HEK293 (cell line): ENCODE measurements around the gene ANO6.
A peak's percentile ranks its signal among the peaks of the same experiment; 100 is the strongest.

ENCODE experiments used
- CTCF ChIA-PET: fragments of 350-600 bp; formaldehyde crosslinking; extraction: SDS; loops from one replicate; lab custom pipeline; 2021; ENCODE audit warnings: antibody characterized with exemption; lab: Yijun Ruan, JAX
- POLR2A ChIA-PET: fragments of 300-600 bp; formaldehyde crosslinking; extraction: SDS; loops from one replicate; lab custom pipeline; 2020; ENCODE audit warnings: antibody characterized with exemption, inconsistent platforms; lab: Yijun Ruan, JAX
- H3K27ac ChIP-seq: fragments of 200-500 bp; sonication (Bioruptor generic); 2 replicates; pipeline ENCODE4 v1.5.1; 2014; ENCODE audit warnings: low read depth, low read length, control low read depth, inconsistent platforms; ENCODE audit errors: extremely low read depth
- H3K36me3 ChIP-seq, 2 experiments: fragments of 200-500 bp in 1 of 2; sonication (Bioruptor generic) in 1 of 2; 1 replicate in 1 of 2; 2 replicates in 1 of 2; pipeline ENCODE4 v1.5.1; 2014 to 2017; ENCODE audit warnings: inconsistent platforms in 2 of 2, low read length in 2 of 2; ENCODE audit not compliant: control insufficient read depth in 2 of 2, insufficient read depth in 1 of 2
- H3K4me1 ChIP-seq: fragments of 200-500 bp; sonication (Bioruptor generic); 2 replicates; pipeline ENCODE4 v1.5.1; 2014; ENCODE audit warnings: mild to moderate bottlenecking, low read length, inconsistent platforms; ENCODE audit not compliant: control insufficient read depth, insufficient read depth
- H3K4me3 ChIP-seq: 2 replicates; pipeline ENCODE4 v1.5.1; 2011; ENCODE audit warnings: low read depth, mild to moderate bottlenecking, control low read depth, low read length, moderate library complexity
- H3K9me3 ChIP-seq: fragments of 200-500 bp; sonication (Bioruptor generic); 2 replicates; pipeline ENCODE4 v1.5.1; 2014; ENCODE audit warnings: low read depth, low read length, inconsistent platforms; ENCODE audit not compliant: control insufficient read depth, insufficient read depth
- SETDB1 ChIP-seq: IDR thresholded peaks from one replicate; pipeline ENCODE4 v1.6.1; 2017; ENCODE audit warnings: mild to moderate bottlenecking, low read length, moderate library complexity, mixed read lengths; ENCODE audit not compliant: insufficient read length
- TCF7L2 ChIP-seq: IDR thresholded peaks from 2 replicates; pipeline ENCODE4 v1.6.1; 2011; ENCODE audit warnings: low read depth, mild to moderate bottlenecking, inconsistent platforms, low read length, moderate library complexity, borderline replicate concordance
- ZFHX2 ChIP-seq: fragments of 450-650 bp; formaldehyde crosslinking; conservative IDR thresholded peaks from 2 replicates; pipeline ENCODE4 v1.5.1; 2016; ENCODE audit warnings: missing biosample characterization, missing genetic modification characterization
- ZNF140 ChIP-seq: fragments of 450-650 bp; formaldehyde crosslinking; IDR thresholded peaks from 2 replicates; pipeline ENCODE4 v1.5.1; 2016; ENCODE audit warnings: missing biosample characterization, missing genetic modification characterization
- ZNF16 ChIP-seq: fragments of 450-650 bp; formaldehyde crosslinking; IDR thresholded peaks from 2 replicates; pipeline ENCODE4 v1.5.1; 2016; ENCODE audit warnings: low read depth, missing biosample characterization, missing genetic modification characterization
- ZNF274 ChIP-seq, 2 experiments: fragments of 200-500 bp in 1 of 2; fragments of 450-650 bp in 1 of 2; sonication (Bioruptor generic) in 1 of 2; formaldehyde crosslinking in 1 of 2; IDR thresholded peaks; 2 replicates each; pipeline versions ENCODE4 v1.5.1 to v1.6.1; 2014 to 2016; ENCODE audit warnings: borderline replicate concordance in 1 of 2, inconsistent platforms in 1 of 2, low read length in 1 of 2, missing biosample characterization in 1 of 2, missing genetic modification characterization in 1 of 2
- ZNF37A ChIP-seq: fragments of 450-650 bp; IDR thresholded peaks from 2 replicates; pipeline ENCODE4 v1.5.1; 2018; ENCODE audit warnings: missing biosample characterization, missing genetic modification characterization
- ZNF394 ChIP-seq: fragments of 450-650 bp; formaldehyde crosslinking; IDR thresholded peaks from 2 replicates; pipeline ENCODE4 v1.5.1; 2016; ENCODE audit warnings: missing biosample characterization, missing genetic modification characterization, mild to moderate bottlenecking, moderate library complexity, borderline replicate concordance
- ZNF416 ChIP-seq: fragments of 450-650 bp; formaldehyde crosslinking; IDR thresholded peaks from 2 replicates; pipeline ENCODE4 v1.5.1; 2016; ENCODE audit warnings: missing biosample characterization, missing genetic modification characterization
- ZNF561 ChIP-seq: fragments of 450-650 bp; IDR thresholded peaks from 2 replicates; pipeline ENCODE4 v1.5.1; 2018; ENCODE audit warnings: missing biosample characterization, missing genetic modification characterization, borderline replicate concordance
- ZNF792 ChIP-seq: fragments of 450-650 bp; formaldehyde crosslinking; IDR thresholded peaks from 2 replicates; pipeline ENCODE4 v1.5.1; 2016; ENCODE audit warnings: missing biosample characterization, missing genetic modification characterization
- ZNF837 ChIP-seq: fragments of 450-650 bp; formaldehyde crosslinking; IDR thresholded peaks from 2 replicates; pipeline ENCODE4 v1.5.1; 2016; ENCODE audit warnings: missing biosample characterization, missing genetic modification characterization
- TF ChIP-seq, protein P1 (sequence below): fragments of 450-650 bp; formaldehyde crosslinking; IDR thresholded peaks from 2 replicates; pipeline ENCODE4 v1.5.1; 2016; ENCODE audit warnings: missing biosample characterization, missing genetic modification characterization, low read depth
- TF ChIP-seq, protein P2 (sequence below): fragments of 450-650 bp; formaldehyde crosslinking; IDR thresholded peaks from 2 replicates; pipeline ENCODE4; 2016; ENCODE audit warnings: missing biosample characterization, missing genetic modification characterization
- TF ChIP-seq, protein P3 (sequence below): fragments of 450-650 bp; formaldehyde crosslinking; IDR thresholded peaks from 2 replicates; pipeline ENCODE4 v1.5.1; 2016; ENCODE audit warnings: missing biosample characterization, missing genetic modification characterization
- TF ChIP-seq, protein P4 (sequence below): fragments of 450-650 bp; formaldehyde crosslinking; IDR thresholded peaks from 2 replicates; pipeline ENCODE4 v1.5.1; 2017; ENCODE audit warnings: missing biosample characterization, missing genetic modification characterization
- TF ChIP-seq, protein P5 (sequence below): fragments of 450-650 bp; IDR thresholded peaks from 2 replicates; pipeline ENCODE4 v1.5.1; 2018; ENCODE audit warnings: missing biosample characterization, mild to moderate bottlenecking, missing genetic modification characterization

Gene ANO6

DNA sequence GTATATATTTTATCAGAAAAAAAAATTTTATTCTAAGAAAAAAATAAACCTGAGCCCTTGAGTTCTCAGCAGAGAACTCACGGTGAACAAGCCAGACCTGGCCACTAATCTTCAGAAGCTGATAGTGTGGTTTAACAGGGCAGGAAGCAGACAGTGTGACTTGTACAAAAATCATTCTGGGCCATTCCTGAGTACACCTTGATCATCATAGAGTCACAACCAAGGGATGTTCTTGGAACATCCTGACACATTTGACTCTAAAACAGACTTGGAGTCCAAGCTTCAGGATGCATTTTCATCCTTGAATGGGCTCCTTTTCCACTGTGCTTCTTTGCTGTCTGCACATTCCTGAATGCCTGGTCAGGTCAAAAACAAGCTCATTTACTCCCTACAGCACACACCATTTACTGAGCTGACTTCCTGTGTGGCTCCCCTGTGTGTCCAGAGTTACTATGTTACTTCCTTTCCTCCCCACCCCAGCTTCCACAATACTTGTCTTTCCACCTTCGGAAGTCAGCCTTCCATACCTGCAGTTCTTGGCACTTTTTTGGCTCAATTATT lies 112.0 kb downstream of the ANO6 start:
- Histone ChIP-seq H3K4me3 (no peak overlapping the region), H3K27ac (no peak overlapping the region), H3K9me3 (no peaks in the 10 kb centered on the region), H3K4me1 (no peaks in the 10 kb centered on the region), H3K36me3 (peaks cover 0 to 3% of the 10 kb centered on the region in 2 experiments; a peak in 1 of 3 replicates)
- TF ChIP-seq ZNF274 (IDR thresholded peaks at IDR 0.05; ENCODE audit: low read length) = no peak
- peak; percentile 79; the same call in 1 of the 2 replicates for TF ChIP-seq ZNF274 (tag by site-specific recombination; IDR thresholded peaks at IDR 0.05; ENCODE audit: borderline replicate concordance)
- TF ChIP-seq ZNF140 (tag by site-specific recombination) = no peak
- POLR2A ChIA-PET = interaction anchor here (0.5 kb wide), 1 partner anchor 1490 kb away, joined by 5 read pairs; no protein-coding TSS in a partner anchor
- CTCF ChIA-PET = no interaction called here

DNA sequence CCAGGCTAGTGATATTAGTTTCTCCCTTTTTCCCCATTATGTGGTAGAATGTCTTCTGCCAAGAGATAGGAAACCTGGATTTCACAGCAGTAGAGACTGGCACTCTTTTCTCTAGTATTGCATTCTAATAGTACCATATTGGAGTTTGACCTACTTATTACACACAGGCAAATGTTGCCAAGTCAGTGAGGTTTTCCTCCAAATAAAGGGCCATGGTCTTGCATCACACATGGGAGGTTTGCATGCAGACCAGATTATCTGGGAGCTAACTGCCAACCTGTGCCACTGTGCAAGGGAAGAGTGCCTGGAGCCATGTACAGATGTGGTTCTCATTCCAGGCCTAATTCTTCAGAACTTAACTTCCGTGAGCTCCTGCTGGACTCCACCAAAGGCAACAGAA lies 113.3 kb downstream of the ANO6 start:
- CTCF ChIA-PET = no interaction called here
- Histone ChIP-seq H3K36me3 (peaks cover 0 to 3% of the 10 kb centered on the region in 2 experiments; a peak in 1 of 3 replicates), H3K4me1 (no peaks in the 10 kb centered on the region), H3K4me3 (no peak overlapping the region), H3K9me3 (no peaks in the 10 kb centered on the region), H3K27ac (no peak overlapping the region)
- no peak for TF ChIP-seq SETDB1
- TF ChIP-seq ZNF416 (tag by site-specific recombination) = no peak
- TF ChIP-seq, protein P1, sequence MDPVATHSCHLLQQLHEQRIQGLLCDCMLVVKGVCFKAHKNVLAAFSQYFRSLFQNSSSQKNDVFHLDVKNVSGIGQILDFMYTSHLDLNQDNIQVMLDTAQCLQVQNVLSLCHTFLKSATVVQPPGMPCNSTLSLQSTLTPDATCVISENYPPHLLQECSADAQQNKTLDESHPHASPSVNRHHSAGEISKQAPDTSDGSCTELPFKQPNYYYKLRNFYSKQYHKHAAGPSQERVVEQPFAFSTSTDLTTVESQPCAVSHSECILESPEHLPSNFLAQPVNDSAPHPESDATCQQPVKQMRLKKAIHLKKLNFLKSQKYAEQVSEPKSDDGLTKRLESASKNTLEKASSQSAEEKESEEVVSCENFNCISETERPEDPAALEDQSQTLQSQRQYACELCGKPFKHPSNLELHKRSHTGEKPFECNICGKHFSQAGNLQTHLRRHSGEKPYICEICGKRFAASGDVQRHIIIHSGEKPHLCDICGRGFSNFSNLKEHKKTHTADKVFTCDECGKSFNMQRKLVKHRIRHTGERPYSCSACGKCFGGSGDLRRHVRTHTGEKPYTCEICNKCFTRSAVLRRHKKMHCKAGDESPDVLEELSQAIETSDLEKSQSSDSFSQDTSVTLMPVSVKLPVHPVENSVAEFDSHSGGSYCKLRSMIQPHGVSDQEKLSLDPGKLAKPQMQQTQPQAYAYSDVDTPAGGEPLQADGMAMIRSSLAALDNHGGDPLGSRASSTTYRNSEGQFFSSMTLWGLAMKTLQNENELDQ (tag by site-specific recombination) = no peak
- TF ChIP-seq, protein P2, sequence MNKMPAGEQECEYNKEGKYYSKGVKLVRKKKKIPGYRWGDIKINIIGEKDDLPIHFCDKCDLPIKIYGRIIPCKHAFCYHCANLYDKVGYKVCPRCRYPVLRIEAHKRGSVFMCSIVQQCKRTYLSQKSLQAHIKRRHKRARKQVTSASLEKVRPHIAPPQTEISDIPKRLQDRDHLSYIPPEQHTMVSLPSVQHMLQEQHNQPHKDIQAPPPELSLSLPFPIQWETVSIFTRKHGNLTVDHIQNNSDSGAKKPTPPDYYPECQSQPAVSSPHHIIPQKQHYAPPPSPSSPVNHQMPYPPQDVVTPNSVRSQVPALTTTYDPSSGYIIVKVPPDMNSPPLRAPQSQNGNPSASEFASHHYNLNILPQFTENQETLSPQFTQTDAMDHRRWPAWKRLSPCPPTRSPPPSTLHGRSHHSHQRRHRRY (tag by site-specific recombination) = no peak
- no peak for TF ChIP-seq ZNF394 (tag by site-specific recombination)
- POLR2A ChIA-PET = no interaction called here

DNA sequence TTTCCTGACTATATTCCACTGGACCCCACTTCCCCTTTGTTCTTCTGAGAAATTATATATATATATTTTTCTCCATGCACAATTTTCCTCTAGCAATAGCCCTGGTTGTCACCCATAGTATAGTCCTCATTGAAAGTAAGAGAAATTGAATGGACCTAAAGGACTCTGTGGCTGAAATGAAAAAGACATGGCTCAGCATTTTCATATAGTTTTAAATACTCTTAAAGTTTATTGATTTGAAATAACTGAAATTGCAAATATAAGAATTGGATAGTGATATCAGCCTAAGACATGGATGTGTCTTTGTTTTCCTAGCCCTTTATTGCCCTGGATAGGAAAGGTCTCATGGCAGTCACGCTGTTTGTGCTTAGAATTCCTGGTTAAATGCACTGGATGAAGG lies 113.8 kb downstream of the ANO6 start:
- Histone ChIP-seq H3K9me3 (no peaks in the 10 kb centered on the region), H3K4me1 (no peaks in the 10 kb centered on the region), H3K4me3 (no peak overlapping the region), H3K27ac (no peak overlapping the region), H3K36me3 (peaks cover 0 to 3% of the 10 kb centered on the region in 2 experiments; a peak in 1 of 3 replicates)
- ChIA-PET POLR2A (no interaction called here), CTCF (no interaction called here)
- TF ChIP-seq ZNF37A = no peak
- TF ChIP-seq, protein P3, sequence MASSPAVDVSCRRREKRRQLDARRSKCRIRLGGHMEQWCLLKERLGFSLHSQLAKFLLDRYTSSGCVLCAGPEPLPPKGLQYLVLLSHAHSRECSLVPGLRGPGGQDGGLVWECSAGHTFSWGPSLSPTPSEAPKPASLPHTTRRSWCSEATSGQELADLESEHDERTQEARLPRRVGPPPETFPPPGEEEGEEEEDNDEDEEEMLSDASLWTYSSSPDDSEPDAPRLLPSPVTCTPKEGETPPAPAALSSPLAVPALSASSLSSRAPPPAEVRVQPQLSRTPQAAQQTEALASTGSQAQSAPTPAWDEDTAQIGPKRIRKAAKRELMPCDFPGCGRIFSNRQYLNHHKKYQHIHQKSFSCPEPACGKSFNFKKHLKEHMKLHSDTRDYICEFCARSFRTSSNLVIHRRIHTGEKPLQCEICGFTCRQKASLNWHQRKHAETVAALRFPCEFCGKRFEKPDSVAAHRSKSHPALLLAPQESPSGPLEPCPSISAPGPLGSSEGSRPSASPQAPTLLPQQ (tag by site-specific recombination) = no peak
- no peak for TF ChIP-seq TCF7L2
- TF ChIP-seq ZFHX2 (tag by site-specific recombination) = no peak
- TF ChIP-seq ZNF792 = no peak
- TF ChIP-seq, protein P4, sequence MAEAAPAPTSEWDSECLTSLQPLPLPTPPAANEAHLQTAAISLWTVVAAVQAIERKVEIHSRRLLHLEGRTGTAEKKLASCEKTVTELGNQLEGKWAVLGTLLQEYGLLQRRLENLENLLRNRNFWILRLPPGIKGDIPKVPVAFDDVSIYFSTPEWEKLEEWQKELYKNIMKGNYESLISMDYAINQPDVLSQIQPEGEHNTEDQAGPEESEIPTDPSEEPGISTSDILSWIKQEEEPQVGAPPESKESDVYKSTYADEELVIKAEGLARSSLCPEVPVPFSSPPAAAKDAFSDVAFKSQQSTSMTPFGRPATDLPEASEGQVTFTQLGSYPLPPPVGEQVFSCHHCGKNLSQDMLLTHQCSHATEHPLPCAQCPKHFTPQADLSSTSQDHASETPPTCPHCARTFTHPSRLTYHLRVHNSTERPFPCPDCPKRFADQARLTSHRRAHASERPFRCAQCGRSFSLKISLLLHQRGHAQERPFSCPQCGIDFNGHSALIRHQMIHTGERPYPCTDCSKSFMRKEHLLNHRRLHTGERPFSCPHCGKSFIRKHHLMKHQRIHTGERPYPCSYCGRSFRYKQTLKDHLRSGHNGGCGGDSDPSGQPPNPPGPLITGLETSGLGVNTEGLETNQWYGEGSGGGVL (tag by site-specific recombination) = no peak
- no peak for TF ChIP-seq ZNF837 (tag by site-specific recombination)
- no peak for TF ChIP-seq ZNF561
- TF ChIP-seq, protein P5, sequence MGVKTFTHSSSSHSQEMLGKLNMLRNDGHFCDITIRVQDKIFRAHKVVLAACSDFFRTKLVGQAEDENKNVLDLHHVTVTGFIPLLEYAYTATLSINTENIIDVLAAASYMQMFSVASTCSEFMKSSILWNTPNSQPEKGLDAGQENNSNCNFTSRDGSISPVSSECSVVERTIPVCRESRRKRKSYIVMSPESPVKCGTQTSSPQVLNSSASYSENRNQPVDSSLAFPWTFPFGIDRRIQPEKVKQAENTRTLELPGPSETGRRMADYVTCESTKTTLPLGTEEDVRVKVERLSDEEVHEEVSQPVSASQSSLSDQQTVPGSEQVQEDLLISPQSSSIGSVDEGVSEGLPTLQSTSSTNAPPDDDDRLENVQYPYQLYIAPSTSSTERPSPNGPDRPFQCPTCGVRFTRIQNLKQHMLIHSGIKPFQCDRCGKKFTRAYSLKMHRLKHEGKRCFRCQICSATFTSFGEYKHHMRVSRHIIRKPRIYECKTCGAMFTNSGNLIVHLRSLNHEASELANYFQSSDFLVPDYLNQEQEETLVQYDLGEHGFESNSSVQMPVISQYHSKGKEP = no peak
- TF ChIP-seq ZNF16 (tag by site-specific recombination) = no peak
